Endometrial microvascular endothelial cells (primary cell): Measurements from ENCODE around the gene GCNT1. TPM values are rescaled to one million over a fixed set of nuclear protein-coding genes. Genes with fewer than 3 reads are reported as not detected.
"Not testable (repeated sequence)": the region's sequence is repeated elsewhere in the genome, so short reads cannot be mapped to it uniquely, and the experiment has no call there.

Source experiments
- in situ Hi-C: cut with HindIII; loops from 2 replicates; pipeline ENCODE4 v1.10.0; 2017; ENCODE audit warnings: low sequenced_read_pairs, low pct_unique_long_range_greater_than_20kb; ENCODE audit errors: inconsistent ontology term
- total RNA-seq: library from RNA; depleted of rRNA; stranded (reverse); fragments of >200 nt; gene quantifications from one replicate; pipeline ENCODE4 v1.2.3, GENCODE V29; 2015; ENCODE audit errors: inconsistent ontology term

GCNT1 gene
- total RNA-seq = 16.3 TPM

- in situ Hi-C loops = loop anchor here (25.0 kb wide), 1 partner anchor 253 kb away; no protein-coding TSS in a partner anchor
Observed at GRCh38 chr9:76458903-76459693, at the start of gene GCNT1. GCNT1 (plus strand) TSS chr9:76459182; CDS start chr9:76502382, 43,200 bp downstream.

GRCh38 chr9:76412638-76413037 lies 46.3 kb upstream of the GCNT1 start:
- in situ Hi-C loops = no loop called here

- in situ Hi-C loops = no loop called here
Observed at GRCh38 chr9:76413658-76414057, 45.3 kb upstream of the GCNT1 start.

- in situ Hi-C loops = no loop called here
Observed at GRCh38 chr9:76414661-76415060, 44.3 kb upstream of the GCNT1 start.

- in situ Hi-C loops = no loop called here
Observed at GRCh38 chr9:76415154-76415553, 43.8 kb upstream of the GCNT1 start.

GRCh38 chr9:76415731-76416130 lies 43.3 kb upstream of the GCNT1 start:
- in situ Hi-C loops = no loop called here

GRCh38 chr9:76417394-76417793 lies 41.6 kb upstream of the GCNT1 start:
- in situ Hi-C loops = no loop called here

GRCh38 chr9:76419782-76420380 lies 39.1 kb upstream of the GCNT1 start:
- in situ Hi-C loops = no loop called here

- in situ Hi-C loops = no loop called here
Observed at GRCh38 chr9:76423216-76424177, 35.5 kb upstream of the GCNT1 start.

- in situ Hi-C loops = no loop called here
Observed at GRCh38 chr9:76424491-76424890, 34.5 kb upstream of the GCNT1 start.

GRCh38 chr9:76425677-76426453 lies 33.1 kb upstream of the GCNT1 start:
- in situ Hi-C loops = no loop called here

- in situ Hi-C loops = no loop called here
Observed at GRCh38 chr9:76426807-76427419, 32.1 kb upstream of the GCNT1 start.

- in situ Hi-C loops = no loop called here
Observed at GRCh38 chr9:76431601-76432000, 27.4 kb upstream of the GCNT1 start.

- in situ Hi-C loops = no loop called here
Observed at GRCh38 chr9:76433406-76433805, 25.6 kb upstream of the GCNT1 start.

- in situ Hi-C loops = no loop called here
Observed at GRCh38 chr9:76433836-76434235, 25.1 kb upstream of the GCNT1 start.

GRCh38 chr9:76434897-76435296 lies 24.1 kb upstream of the GCNT1 start:
- in situ Hi-C loops = not testable (repeated sequence)

- in situ Hi-C loops = not testable (repeated sequence)
Observed at GRCh38 chr9:76437017-76437699, 21.8 kb upstream of the GCNT1 start.
